ENCODE measurements around the gene DPM3. TPM values are rescaled to one million over a fixed set of nuclear protein-coding genes. Genes with fewer than 3 reads are reported as not detected.
"Not testable (repeated sequence)": the region's sequence is repeated elsewhere in the genome, so short reads cannot be mapped to it uniquely, and the experiment has no call there.

The DPM3 gene
- total RNA-seq, 1 experiment from 2014 or later: 171 TPM

DNA sequence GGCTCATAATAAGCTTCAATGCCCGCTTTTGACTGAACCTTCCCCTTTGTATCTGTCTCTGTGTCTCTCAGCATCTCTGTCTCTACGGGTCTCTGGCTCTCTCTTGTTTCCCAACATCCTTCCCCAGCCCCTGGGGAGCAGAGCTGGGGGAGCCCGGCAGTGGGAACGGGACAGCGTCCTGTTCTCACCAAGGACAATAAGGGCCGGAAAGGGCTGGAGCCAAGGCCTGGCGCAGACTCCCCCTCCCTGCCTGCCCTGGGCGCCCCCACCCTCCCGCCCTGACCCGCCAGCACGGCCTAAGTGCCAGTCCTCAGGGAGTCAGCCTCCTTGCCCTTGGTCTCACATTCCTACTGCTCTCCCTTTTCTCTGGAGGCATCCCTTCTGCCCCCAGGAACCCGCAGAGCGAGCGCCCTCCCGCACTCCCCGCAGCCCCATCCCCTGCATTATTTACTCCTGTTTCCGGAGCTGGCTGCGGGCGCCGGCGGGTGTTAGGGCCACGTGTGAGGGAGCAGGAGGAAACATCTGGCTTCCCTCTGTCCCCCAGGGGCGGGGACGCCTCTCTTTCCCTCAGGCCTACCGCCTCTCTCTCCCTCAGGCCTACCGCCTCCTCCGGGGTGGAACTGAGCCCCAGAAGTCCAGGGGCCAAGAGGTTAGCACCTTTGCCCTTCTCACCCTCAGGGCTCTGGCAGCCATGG is 26.3 kb upstream of the DPM3 start:
- in situ Hi-C loops (cut with HindIII; ENCODE audit: low pct_unique_long_range_greater_than_20kb, low sequenced_read_pairs): no loop called here
- no peak for DNase-seq (ENCODE audit: low read depth)

DNA sequence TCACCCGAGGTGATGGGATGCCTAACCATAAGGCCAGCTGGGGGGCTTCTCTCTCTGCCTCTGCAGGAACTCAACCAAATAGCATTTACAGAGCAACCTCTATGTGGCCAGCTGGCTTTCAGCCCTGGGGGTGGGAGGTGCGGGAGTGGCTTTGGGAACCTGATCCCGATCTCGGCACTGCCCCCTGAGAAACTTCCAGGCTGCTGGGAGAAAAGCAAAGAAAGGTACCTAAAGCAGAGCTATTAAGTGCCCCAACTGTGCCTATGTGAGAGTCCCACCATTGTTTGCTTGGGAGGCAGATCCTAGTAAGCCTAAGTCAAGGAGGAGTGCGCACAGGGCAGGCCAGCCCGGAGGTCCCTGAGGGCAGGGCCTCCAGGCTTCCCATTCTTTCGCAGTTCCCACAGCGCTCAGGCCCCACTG is 25.7 kb upstream of the DPM3 start:
- DNase-seq (ENCODE audit: low read depth): no peak
- in situ Hi-C loops (cut with HindIII; ENCODE audit: low pct_unique_long_range_greater_than_20kb, low sequenced_read_pairs): no loop called here

DNA sequence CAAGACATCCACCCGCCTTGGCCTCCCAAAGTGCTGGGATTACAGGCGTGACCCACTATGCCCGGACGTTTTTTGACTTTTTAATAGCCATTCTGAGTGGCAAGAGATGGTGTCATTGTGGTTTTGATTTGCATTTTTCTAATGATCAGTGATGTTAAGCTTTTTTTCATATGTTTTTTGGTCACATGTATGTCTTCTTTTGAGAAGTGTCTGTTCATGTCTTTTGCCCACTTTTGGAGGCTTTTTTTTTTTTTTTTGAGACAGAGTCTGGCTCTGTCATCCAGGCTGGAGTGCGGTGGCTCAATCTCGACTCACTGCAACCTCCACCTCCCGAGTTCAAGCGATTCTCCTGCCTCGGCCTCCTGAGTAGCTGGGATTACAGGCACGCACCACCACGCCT is 24.3 kb upstream of the DPM3 start:
- in situ Hi-C loops (cut with HindIII; ENCODE audit: low pct_unique_long_range_greater_than_20kb, low sequenced_read_pairs): not testable (repeated sequence)

DNA sequence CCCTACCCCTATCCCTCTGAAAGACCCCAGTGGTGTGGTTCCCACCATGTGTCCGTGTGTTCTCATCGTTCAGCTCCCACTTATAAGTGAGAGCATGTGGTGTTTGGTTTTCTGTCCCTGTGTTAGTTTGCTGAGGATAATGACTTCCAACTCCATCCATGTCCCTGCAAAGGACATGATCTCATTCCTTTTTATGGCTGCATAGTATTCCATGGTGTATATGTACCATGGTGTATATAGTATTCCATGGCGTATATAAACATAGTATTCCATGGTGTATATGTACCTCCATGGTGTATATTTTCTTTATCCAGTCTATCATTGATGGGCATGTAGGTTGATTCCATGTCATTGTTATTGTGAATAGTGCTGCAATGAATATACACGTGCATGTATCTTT is 23.5 kb upstream of the DPM3 start:
- DNase-seq (ENCODE audit: low read depth); in situ Hi-C loops (cut with HindIII; ENCODE audit: low pct_unique_long_range_greater_than_20kb, low sequenced_read_pairs): not testable (repeated sequence)

More for the DNA sequence above, 24.3 kb upstream of the DPM3 start:
- DNase-seq (ENCODE audit: low read depth): not testable (repeated sequence)

DNA sequence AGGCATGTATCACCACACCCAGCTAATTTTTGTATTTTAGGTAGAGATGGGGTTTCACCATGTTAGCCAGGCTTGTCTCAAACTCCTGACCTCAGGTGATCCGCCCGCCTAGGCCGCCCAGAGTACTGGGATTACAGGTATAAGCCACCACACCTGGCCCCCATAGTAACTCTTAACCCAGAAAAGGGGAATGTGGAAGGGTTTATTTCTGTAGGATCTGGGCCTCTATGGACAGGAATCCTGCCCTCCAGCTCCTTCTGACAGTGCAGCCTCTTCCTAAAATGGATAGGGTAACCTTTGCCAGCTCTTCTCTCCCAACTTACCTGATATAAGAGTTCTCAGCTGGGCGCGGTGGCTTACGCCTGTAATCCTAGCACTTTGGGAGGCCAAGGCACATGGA is 22.3 kb upstream of the DPM3 start:
- in situ Hi-C loops (cut with HindIII; ENCODE audit: low pct_unique_long_range_greater_than_20kb, low sequenced_read_pairs); DNase-seq (ENCODE audit: low read depth): not testable (repeated sequence)

DNA sequence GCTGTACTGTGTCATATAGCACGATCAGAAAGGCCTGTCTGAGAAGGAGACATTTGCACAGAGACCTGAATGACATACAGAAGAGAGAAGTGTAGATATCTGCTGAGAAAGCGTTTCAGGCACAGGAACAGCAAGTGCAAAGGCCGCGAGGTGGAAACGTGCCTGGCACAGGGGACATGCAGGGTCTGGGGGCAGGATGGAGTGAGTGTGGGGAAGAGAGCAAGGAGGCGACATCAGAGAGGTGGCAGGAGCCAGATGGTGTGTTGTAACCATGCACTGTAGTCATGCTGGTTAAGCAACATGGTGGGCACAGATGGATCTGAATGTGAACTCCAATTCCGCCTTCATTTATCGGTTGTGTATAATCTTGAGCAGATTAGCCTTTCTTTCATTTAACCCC is 19.8 kb upstream of the DPM3 start:
- no peak for DNase-seq (ENCODE audit: low read depth)
- in situ Hi-C loops (cut with HindIII; ENCODE audit: low pct_unique_long_range_greater_than_20kb, low sequenced_read_pairs): no loop called here

DNA sequence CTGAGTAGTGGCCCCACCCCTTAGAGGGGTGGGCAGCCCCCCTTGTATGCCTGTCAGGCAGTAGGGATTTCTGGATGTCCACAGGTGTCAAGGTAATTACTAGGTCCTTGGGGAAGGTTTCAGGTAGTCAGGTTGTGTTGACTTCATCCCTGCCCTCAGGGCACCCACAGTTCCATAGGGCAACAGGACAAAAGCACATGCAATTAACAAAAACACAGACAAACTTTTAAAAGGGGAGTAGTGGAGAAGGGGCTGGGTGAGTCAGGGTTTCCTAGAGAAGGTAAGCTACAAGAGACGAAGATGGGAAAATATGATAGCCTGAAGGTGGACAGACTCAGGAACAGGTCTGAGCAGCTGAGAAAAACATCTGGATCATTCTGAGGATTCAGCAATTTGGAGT is 18.7 kb upstream of the DPM3 start:
- in situ Hi-C loops (cut with HindIII; ENCODE audit: low pct_unique_long_range_greater_than_20kb, low sequenced_read_pairs): no loop called here
- no peak for DNase-seq (ENCODE audit: low read depth)

DNA sequence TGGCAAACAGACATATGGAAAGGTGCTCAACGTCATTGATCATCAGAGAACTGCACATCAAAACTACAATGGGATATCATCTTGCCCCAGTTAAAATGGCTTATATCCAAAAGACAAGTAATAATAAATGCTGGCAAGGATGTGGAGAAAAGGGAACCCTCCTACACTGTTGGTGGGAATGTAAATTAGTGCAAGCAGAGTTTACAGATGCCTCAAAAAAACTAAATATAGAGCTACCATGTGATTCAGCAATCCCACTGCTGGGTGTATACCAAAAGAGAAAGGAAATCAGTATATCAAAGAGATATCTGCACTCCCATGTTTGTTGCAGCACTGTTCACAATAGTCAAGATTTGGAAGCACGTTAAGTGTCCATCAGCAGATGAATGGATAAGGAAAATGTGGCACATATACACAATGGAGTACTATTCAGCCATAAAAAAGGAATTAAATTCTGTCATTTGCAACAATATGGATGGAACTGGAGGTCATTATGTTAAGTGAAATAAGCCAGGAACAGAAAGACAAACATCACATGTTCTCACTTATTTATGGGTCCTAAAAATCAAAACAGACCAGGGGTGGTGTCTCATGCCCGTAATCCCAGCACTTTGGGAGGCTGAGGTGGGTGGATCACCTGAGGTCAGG is 15.8 kb upstream of the DPM3 start:
- in situ Hi-C loops (cut with HindIII; ENCODE audit: low pct_unique_long_range_greater_than_20kb, low sequenced_read_pairs): not testable (repeated sequence)

DNA sequence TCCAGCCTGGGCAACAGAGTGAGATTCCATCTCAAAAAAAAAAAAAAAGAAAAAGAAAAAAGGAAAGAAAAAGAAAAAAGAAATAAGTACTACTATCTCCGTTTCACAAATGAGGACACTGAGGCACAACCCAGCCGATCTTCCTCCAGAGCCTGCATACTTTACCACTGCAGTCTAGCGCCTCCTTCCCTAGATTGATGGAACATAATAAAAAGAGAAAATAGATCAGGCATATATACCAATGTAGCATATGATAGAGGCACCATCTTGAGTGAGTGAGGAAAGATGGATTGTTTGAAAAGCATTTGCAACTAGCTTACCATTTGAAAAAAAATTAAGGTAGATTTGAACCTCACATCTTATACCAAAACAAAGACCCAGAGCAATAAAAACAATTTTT is 5.2 kb upstream of the DPM3 start:
- in situ Hi-C loops (cut with HindIII; ENCODE audit: low pct_unique_long_range_greater_than_20kb, low sequenced_read_pairs): no loop called here
- no peak for DNase-seq (ENCODE audit: low read depth)

More for the DNA sequence above, 15.8 kb upstream of the DPM3 start:
- DNase-seq (ENCODE audit: low read depth): not testable (repeated sequence)

DNA sequence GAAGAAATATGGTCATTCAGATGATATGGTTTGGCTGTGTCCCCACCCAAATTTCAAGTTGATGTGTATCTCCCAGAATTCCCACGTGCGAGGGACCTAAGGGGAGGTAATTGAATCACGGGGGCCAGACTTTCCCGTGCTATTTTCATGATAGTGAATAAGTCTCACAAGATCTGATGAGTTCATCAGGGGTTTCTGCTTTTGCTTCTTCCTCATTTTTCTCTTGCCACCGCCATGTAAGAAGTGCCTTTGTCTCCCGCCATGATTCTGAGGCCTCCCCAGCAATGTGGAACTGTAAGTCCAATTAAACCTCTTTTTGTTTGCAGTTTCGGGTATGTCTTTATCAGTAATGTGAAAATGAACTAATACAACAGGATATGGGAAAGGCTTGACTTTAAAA is 1.4 kb upstream of the DPM3 start:
- DNase-seq (ENCODE audit: low read depth): no peak
- in situ Hi-C loops (cut with HindIII; ENCODE audit: low pct_unique_long_range_greater_than_20kb, low sequenced_read_pairs): no loop called here

DNA sequence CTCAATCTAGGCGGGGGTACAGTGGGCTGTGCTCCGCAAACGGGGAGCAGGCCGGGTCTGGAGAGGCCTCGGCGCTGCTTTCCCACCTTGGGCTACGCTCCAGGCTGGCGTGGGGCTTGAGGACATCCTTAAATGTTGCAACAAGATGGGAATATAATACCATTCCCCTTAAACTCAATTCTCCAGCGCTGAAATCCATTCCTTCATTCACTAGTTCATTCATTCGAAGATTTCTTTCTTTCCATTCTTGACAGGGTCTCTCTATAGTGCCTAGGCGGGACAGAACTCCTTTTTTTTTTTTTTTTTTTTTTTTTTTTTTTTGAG is 261 bp upstream of the DPM3 start:
- DNase-seq (ENCODE audit: low read depth): no peak
- in situ Hi-C loops (cut with HindIII; ENCODE audit: low pct_unique_long_range_greater_than_20kb, low sequenced_read_pairs): no loop called here

DNA sequence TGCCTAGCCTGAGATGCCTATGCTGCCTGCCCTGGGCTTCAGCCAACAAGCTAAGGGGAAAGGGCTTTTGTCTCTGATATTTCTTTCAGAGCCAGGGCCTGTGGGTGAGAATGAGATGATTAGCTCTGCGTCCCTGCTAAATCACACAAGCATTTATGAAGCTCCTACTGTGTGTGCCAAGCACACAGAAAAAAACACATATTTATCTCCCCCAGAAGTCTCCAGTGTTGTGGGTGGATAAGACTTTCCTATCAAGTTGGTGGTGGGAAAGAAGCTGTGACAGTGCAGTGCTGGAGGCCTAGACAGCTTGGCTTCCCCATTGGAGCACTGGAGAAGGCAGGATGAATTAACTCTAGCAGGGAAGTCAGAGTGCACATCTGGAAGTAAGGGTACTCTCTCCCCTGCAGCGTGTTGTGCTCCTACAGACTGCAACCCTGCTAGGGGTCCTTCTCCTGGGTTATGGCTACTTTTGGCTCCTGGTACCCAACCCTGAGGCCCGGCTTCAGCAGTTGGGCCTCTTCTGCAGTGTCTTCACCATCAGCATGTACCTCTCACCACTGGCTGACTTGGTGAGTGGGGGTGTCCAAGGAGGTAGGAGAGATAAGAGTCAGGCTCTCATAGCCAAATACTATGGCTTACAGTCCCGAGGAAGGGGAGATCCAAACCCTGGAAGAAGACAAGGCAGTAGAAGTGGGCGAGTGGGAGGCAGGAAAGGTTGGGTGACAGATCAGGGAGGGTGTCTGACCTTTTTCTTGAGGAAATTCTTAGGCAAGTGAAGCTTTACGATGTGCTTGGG is 3.0 kb downstream of the DPM3 start:
- in situ Hi-C loops (cut with HindIII; ENCODE audit: low pct_unique_long_range_greater_than_20kb, low sequenced_read_pairs): no loop called here
- DNase-seq (ENCODE audit: low read depth): no peak

DNA sequence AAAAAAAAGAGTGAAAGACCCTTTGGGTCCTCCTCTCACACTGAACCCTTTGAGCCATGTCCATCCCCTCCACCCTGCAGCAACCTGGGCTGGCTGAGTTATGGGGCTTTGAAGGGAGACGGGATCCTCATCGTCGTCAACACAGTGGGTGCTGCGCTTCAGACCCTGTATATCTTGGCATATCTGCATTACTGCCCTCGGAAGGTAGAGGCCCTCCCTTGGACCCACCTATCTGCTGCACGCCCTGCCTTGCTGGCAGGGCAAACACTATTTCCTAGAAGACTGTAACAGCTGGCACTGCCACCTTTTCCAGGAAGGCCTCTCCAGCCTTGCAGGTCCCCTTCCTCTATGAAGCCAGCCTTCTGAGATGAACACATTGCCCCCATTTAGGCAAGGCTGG is 3.6 kb downstream of the DPM3 start:
- in situ Hi-C loops (cut with HindIII; ENCODE audit: low pct_unique_long_range_greater_than_20kb, low sequenced_read_pairs): no loop called here

DNA sequence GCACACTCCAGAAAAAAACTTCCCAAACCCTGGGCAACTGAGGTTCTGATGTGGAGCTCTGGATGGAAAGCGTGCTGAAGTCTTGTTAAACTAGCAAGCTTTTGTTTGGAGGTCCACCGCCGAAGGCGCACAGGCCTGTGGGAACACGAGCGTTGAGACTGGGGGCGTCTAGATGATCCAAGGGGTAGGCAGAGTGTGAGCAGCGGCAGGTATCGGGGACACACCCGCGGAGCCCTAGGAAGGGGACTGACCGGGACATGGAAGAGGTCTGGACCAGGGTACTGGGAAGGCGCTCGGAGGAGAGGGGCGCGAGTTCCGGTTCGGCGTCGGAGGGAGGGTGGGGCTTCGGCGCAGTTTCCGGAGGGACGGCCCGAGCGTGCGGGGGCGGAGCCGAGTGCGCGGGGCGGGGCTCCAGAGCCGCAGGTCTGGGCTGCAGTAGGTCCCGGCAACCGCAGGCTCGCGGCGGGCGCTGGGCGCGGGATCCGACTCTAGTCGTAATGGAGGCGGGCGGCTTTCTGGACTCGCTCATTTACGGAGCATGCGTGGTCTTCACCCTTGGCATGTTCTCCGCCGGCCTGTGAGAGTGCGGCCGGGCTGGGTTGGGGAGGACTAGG is 4.8 kb downstream of the DPM3 start, which contains the start of gene SLC50A1:
Gene SLC50A1, plus strand, starts transcription at position 438 of the 614 bp plus-strand sequence. Its CDS starts 60 bp downstream, at position 498.
- in situ Hi-C loops (cut with HindIII; ENCODE audit: low pct_unique_long_range_greater_than_20kb, low sequenced_read_pairs): no loop called here
- DNase-seq (ENCODE audit: low read depth): peak; percentile 92

More for the DNA sequence above, 3.6 kb downstream of the DPM3 start:
- no peak for DNase-seq (ENCODE audit: low read depth)

DNA sequence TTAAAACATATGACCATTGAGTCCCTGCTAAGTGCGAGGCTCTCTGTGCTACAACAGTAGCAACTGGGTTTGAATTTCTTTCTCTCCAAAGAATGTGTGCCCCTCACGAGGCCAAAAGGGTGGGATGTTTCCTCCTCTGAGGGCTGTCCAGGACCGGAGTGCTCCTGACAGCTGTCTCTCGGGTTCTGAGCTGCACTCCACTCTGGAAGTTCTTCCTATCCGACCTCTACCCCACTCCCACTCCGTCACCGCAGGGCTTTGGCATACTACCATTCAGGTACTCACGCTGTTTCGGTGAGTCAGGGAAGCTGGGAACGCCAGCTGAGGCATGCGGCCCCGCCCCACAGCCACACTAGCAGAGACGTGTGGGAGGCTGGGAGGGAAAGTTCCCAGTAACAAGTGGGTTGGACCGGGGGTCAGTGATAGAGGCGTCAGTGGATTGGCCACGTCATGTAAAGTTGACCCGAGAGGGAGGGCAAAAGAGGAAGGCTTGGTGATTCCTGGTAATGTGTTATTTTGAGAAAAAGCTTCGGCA is 5.4 kb downstream of the DPM3 start:
- in situ Hi-C loops (cut with HindIII; ENCODE audit: low pct_unique_long_range_greater_than_20kb, low sequenced_read_pairs): no loop called here
- peak; percentile 95 for DNase-seq (ENCODE audit: low read depth)

DNA sequence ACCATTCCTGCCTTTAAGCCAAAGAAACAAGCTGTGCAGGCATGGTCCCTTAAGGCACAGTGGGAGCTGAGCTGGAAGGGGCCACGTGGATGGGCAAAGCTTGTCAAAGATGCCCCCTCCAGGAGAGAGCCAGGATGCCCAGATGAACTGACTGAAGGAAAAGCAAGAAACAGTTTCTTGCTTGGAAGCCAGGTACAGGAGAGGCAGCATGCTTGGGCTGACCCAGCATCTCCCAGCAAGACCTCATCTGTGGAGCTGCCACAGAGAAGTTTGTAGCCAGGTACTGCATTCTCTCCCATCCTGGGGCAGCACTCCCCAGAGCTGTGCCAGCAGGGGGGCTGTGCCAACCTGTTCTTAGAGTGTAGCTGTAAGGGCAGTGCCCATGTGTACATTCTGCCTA is 6.0 kb downstream of the DPM3 start:
- in situ Hi-C loops (cut with HindIII; ENCODE audit: low pct_unique_long_range_greater_than_20kb, low sequenced_read_pairs): no loop called here
- DNase-seq (ENCODE audit: low read depth): no peak

DNA sequence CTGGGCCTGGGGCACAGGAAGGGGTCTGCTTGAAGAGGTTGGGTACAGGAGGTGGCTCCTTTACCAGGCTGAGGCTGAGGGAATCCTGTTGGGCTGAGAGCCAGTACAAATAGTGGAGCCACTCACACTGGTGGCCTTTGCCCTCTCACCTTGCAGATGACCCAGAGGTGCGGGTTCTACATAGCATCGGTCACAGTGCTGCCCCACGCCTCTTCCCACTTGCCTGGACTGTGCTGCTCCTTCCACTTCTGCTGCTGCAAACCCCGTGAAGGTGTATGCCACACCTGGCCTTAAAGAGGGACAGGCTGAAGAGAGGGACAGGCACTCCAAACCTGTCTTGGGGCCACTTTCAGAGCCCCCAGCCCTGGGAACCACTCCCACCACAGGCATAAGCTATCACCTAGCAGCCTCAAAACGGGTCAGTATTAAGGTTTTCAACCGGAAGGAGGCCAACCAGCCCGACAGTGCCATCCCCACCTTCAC is 6.5 kb downstream of the DPM3 start:
- in situ Hi-C loops (cut with HindIII; ENCODE audit: low pct_unique_long_range_greater_than_20kb, low sequenced_read_pairs): no loop called here

DNA sequence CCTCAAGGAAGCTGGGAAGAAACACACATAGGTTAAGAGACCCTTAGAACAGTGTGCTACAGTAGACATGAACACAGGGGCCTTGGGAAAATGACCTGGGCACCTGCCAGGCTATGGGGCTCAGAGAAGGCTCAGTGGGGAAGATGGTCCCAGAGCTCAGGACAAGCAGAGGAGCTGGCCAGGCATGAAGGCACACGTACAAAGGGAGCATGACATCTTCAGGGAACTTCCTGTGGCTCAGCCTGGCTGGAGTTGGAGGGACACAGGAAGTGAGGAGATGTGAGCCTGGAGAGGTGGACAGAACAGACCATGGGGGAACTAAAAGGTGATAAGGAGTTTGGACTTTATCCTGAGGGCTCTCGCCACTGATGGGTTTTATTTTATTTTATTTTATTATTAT is 8.5 kb downstream of the DPM3 start:
- in situ Hi-C loops (cut with HindIII; ENCODE audit: low pct_unique_long_range_greater_than_20kb, low sequenced_read_pairs): no loop called here
- no peak for DNase-seq (ENCODE audit: low read depth)

More for the DNA sequence above, 6.5 kb downstream of the DPM3 start:
- DNase-seq (ENCODE audit: low read depth): no peak

Measured in Caki2 (cell line).